GM15510 (cell line): ENCODE measurements around the gene CCNG2.

Experiments used
- POLR2A ChIP-seq: IDR thresholded peaks from 3 replicates; pipeline ENCODE4 v1.6.1; 2011; ENCODE audit warnings: borderline replicate concordance; ENCODE audit not compliant: insufficient read length; ENCODE audit errors: extremely low read depth

The CCNG2 gene

DNA sequence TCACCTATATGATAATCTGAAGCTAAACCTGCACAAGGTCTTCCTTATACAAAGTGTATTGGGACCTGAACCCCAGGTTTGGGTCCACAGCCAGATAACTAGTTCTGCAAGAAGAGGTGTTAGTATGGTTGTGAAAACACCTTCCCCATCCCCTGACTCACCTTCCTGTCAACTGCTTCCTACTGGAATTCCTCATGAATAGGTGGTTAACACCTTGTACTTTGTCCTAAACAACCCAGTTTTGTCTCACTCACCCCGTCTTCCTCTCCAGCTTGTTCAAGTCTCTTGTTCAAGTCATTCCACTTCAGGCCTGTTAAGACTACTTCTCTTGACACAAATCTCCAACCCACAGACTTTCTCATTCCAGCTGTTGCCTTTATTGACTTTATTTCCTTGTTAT, 45.5 kb downstream of the CCNG2 start:
- no peak for TF ChIP-seq POLR2A

DNA sequence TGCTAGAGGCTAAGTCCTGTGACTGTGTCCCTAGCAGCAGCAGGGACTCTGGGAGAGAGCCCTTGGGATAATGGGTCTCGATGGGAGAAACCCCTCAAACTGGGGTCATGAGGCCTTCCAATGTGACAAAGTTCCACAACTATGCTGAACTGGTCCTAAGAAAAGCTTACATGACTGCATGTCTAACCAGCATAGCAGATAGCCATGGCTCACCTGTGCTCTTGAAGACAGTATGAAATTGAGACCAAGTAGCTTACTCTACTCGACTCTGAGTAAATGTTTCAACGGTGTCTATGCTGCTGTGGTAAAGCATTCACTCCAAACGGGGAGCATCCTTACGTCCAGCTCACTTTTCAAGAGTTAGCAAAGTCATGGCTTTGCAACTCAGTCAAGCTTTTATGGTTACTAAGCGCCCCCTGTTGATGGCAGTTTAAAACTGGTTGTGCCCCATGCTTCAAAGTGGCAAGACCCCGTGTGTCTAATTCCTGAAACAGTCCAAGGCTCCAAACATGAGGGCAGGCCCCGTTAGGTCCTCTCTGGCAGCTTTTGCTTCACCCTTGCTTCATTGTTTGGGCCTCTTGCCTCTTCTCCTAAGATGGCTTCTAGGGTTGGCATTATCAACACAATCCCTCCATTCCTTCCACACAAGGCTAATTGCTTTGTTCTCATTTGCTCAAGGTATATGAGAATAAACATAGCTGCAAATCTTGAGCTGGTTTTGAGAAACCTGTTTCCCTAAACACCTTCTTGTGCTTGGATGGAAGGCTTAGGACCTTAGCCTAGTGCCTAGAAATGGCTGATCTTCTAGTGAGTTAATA, 46.6 kb downstream of the CCNG2 start:
- TF ChIP-seq POLR2A, result no peak

DNA sequence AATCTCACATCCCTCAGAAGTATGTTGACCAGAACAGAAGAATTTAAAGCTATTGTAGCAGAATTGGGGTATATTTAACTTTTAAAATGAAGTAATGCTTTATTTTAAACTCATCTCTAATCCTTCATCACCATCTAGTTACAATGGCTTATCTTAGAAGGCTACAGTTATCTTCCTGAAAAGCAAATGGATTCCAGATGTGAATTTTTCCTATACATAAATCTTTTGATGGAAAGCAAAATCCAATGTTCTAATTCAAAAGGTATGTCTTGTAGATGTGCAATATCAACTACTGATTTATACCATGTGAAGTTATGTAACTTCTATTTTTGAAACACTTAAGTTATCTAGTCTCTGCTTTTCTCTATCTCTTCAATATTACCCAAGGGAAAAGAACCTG, 47.6 kb downstream of the CCNG2 start:
- no peak for TF ChIP-seq POLR2A

DNA sequence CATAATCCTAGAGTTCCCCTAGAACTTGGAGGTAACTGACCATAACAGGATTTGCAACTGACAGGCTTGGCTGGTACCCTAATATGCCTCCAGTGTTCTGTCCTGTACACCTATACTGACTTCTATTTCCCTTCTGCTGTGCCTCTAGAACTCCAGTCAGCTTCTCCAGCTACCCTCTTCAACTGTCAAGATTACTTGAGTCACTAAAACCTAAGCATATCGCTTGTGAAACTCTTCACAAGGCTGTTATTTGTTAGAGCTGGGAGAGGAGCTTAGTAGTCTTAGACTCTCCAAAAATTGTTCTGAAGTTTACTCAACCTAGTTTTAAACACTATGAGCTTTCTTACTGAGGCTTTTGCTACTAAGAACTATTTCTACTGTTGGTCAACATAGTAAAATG, 52.0 kb downstream of the CCNG2 start:
- no peak for TF ChIP-seq POLR2A

DNA sequence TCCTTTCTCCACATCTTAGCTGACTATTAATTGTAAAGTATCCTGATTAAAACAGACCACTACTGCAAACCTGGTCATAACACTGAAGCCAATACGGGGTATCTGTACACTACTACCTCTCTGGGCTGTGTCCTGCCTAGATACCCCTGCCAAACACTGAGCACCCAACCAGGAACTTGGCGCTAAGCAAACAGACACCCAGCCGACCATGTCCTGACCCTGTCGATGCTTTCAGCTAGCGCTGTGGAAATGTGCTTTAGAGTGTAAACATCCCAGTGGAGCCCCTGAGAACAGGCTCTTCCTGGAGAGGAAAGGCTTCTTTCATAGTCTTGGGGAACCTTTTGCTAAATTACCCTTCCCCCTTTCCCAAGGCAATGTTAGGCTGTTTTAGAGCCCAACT, 52.9 kb downstream of the CCNG2 start:
- TF ChIP-seq POLR2A, result no peak

DNA sequence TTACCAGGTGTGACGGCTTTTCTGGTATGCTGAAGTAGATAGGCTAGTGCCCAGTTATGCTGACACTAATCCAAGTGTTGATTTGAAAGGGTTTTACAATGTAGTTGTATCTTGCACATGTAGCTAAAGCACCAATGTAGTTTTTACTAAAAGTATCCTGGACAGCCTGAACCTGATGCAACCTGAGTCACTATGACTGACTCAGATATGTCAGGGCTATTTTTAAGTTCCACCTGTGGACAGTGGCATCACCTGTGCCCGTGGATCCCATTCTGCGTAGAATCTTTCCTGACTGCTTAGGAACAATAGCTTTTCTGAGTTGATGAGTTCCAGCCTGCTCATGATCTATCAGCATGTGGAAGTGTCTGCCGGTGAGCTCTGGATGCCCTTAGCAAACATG, 58.1 kb downstream of the CCNG2 start:
- no peak for TF ChIP-seq POLR2A

DNA sequence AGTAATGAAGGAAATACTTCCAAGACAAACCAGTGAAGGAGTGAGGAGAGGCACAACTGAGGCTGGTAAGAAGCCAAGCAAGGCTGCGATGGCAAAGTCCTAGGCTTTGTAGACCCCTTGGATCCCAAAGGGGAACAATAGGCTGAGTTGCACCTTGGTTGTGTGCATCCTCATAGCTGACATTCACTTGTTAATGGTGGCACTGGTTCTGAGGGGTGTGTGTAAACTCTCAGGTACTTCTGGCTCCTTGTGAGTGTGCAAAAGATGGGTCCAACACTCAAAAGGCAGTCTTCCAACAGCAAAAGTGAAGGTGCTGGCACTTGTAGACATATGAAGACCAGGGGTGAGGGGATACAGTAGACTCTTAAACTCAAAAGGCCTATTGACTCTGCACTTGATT, 60.5 kb downstream of the CCNG2 start:
- TF ChIP-seq POLR2A, result no peak

DNA sequence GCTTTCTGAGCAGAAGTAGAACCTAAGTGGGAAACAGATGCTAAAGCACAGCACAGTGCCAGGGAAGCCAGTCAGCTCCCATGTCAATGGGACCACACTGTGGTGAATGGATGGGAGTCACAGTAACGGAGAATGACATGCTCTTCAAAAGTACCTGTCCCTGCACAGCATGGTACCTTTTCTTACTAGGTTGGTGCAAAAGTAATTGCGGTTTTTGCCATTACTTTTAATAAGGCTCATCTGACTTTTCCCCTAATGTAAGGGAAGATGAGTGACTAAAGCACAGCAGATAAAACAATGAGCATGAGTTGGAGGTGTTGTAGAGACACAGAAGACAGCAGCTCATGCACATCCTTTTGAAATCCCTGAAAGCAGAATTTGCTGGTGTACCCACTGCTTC, 62.3 kb downstream of the CCNG2 start:
- no peak for TF ChIP-seq POLR2A
